ENCODE data around the gene FOXI1. TPM values are rescaled to one million over a fixed set of nuclear protein-coding genes. Genes with fewer than 3 reads are reported as not detected.

Gene FOXI1
- total RNA-seq, 2 donors from 2014 or later: not detected

DNA sequence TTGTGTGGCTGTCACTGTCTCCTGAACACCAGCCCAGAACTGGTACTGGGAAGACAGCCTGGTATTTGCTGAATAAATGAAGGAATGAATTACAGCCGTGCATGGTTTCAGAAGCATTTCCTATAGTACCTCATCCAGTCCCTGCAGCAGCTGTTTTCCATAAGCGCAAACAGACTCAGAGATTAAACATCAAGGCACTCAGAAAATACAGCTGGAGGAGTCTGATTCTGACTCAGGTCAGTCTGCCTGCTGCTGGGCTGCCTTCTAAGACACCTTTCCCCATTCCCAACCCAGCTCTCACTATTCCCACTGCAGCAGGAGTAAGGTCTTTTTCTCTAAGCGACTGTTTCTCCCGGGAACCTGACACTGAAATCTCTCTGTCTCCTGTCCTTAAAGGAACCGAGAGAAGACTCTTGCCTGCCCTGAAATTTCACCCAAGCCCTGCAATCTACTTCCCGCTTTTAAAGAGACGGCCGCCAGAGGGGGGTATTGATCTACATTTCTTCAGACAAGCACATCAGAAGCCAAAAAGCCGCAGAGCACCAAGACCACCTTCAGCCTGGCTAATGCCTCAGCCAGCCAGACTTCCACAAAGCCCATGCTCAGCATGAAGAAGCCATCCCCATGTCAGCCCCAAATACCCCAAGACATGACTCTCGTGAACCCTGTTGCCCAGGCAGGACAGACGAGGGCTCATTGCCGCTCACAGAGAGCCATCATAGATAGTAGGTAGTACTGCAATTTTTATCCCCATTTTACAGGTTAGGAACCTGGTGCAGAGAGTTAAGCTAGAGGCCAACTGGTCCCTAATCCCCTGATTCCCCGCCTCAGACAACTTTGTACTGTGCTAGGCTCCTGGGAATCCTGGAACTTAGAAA is 5.4 kb upstream of the FOXI1 start:
- Histone ChIP-seq H3K4me1 (ENCODE audit: control insufficient read depth in 1 of 2, low read depth in 2 of 2) (no peaks in the 10 kb centered on the region), H3K27me3 (replicated peaks; ENCODE audit: insufficient read depth) (no peaks in the 10 kb centered on the region), H3K36me3 (no peaks in the 10 kb centered on the region), H3K4me3 (no peak overlapping the region), H3K27ac (no peak overlapping the region), H3K9me3 (no peaks in the 10 kb centered on the region)
- ATAC-seq (ENCODE audit: insufficient number of reproducible peaks, low FRiP score, low read depth): no peak
- peak; percentile 60 for TF ChIP-seq CTCF (IDR thresholded peaks at IDR 0.05)
- DNase-seq (ENCODE audit: low spot score): peak; percentile 13

- no peak for DNase-seq (ENCODE audit: low spot score)
- ATAC-seq (ENCODE audit: insufficient number of reproducible peaks, low FRiP score, low read depth): no peak
- H3K4me3 ChIP-seq: no peak overlapping the region
- TF ChIP-seq CTCF (IDR thresholded peaks at IDR 0.05): no peak
- H3K36me3 ChIP-seq: no peaks in the 10 kb centered on the region
- H3K27ac ChIP-seq: no peak overlapping the region
- H3K27me3 ChIP-seq (replicated peaks; ENCODE audit: insufficient read depth): no peaks in the 10 kb centered on the region
- no peaks in the 10 kb centered on the region for H3K9me3 ChIP-seq
- H3K4me1 ChIP-seq (ENCODE audit: control insufficient read depth in 1 of 2, low read depth in 2 of 2): no peaks in the 10 kb centered on the region
These were observed 2.2 kb upstream of the FOXI1 start for GRCh38 chr5:170103447-170103846.

- no peak for DNase-seq (ENCODE audit: low spot score)
- no peaks in the 10 kb centered on the region for H3K36me3 ChIP-seq
These were observed 1.4 kb upstream of the FOXI1 start for GRCh38 chr5:170104299-170104698.

GRCh38 chr5:170104710-170105109 is 987 bp upstream of the FOXI1 start:
- TF ChIP-seq CTCF (IDR thresholded peaks at IDR 0.05): no peak
- Histone ChIP-seq H3K9me3 (no peaks in the 10 kb centered on the region), H3K4me3 (no peak overlapping the region), H3K27me3 (replicated peaks; ENCODE audit: insufficient read depth) (no peaks in the 10 kb centered on the region), H3K4me1 (ENCODE audit: control insufficient read depth in 1 of 2, low read depth in 2 of 2) (no peaks in the 10 kb centered on the region), H3K36me3 (no peaks in the 10 kb centered on the region), H3K27ac (no peak overlapping the region)
- ATAC-seq (ENCODE audit: insufficient number of reproducible peaks, low FRiP score, low read depth): no peak
- DNase-seq (ENCODE audit: low spot score): no peak

More at GRCh38 chr5:170104299-170104698, 1.4 kb upstream of the FOXI1 start:
- no peaks in the 10 kb centered on the region for H3K9me3 ChIP-seq
- ATAC-seq (ENCODE audit: insufficient number of reproducible peaks, low FRiP score, low read depth): no peak
- no peaks in the 10 kb centered on the region for H3K4me1 ChIP-seq (ENCODE audit: control insufficient read depth in 1 of 2, low read depth in 2 of 2)
- TF ChIP-seq CTCF (IDR thresholded peaks at IDR 0.05): no peak
- no peak overlapping the region for H3K27ac ChIP-seq
- H3K27me3 ChIP-seq (replicated peaks; ENCODE audit: insufficient read depth): no peaks in the 10 kb centered on the region
- H3K4me3 ChIP-seq: no peak overlapping the region

DNA sequence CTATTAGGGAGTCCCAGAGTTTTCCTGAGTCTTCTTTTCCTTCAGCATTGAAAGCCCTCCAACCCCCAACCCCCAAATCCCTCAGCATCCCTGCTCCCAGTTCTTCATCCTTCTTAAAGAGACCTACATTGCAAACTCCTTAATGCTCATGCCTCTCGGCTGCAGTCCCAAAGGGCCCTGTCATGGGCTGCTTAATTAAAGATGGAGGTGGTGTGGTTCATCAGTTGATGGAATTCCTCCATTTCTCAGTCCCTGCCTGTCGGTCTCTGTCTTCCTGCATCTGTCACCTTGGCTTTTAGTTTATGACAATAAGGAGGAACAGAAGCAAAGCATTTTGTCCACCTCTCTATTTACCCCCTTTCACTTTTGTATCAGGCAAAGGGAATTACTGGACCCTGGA is 2.0 kb downstream of the FOXI1 start:
- Histone ChIP-seq H3K4me1 (ENCODE audit: control insufficient read depth in 1 of 2, low read depth in 2 of 2) (no peaks in the 10 kb centered on the region), H3K4me3 (no peak overlapping the region), H3K27me3 (replicated peaks; ENCODE audit: insufficient read depth) (no peaks in the 10 kb centered on the region), H3K27ac (no peak overlapping the region), H3K9me3 (no peaks in the 10 kb centered on the region), H3K36me3 (no peaks in the 10 kb centered on the region)
- ATAC-seq (ENCODE audit: insufficient number of reproducible peaks, low FRiP score, low read depth) (no peak), DNase-seq (ENCODE audit: low spot score) (no peak)
- TF ChIP-seq CTCF (IDR thresholded peaks at IDR 0.05): no peak
